Measurements from ENCODE around the gene ZNF763.
A peak's percentile ranks its signal among the peaks of the same experiment; 100 is the strongest.
"Not testable (repeated sequence)": the region's sequence is repeated elsewhere in the genome, so short reads cannot be mapped to it uniquely, and the experiment has no call there.

ZNF763 gene

GRCh38 chr19:11964858-11965645 lies at the start of gene ZNF763:
Gene ZNF763 (plus strand): TSS chr19:11965040. CDS start chr19:11965209, 169 bp downstream.
- DNase-seq (ENCODE audit: low spot score) = peak; percentile 91

GRCh38 chr19:11921852-11922495 lies 42.9 kb upstream of the ZNF763 start:
- no peak for DNase-seq (ENCODE audit: low spot score)

- DNase-seq (ENCODE audit: low spot score) = peak; percentile 91
These were observed 39.8 kb upstream of the ZNF763 start, which contains the start of gene ZNF700 for GRCh38 chr19:11924886-11925650. Gene ZNF700 (plus strand): TSS chr19:11925107. CDS start chr19:11925211, 104 bp downstream.

DNA sequence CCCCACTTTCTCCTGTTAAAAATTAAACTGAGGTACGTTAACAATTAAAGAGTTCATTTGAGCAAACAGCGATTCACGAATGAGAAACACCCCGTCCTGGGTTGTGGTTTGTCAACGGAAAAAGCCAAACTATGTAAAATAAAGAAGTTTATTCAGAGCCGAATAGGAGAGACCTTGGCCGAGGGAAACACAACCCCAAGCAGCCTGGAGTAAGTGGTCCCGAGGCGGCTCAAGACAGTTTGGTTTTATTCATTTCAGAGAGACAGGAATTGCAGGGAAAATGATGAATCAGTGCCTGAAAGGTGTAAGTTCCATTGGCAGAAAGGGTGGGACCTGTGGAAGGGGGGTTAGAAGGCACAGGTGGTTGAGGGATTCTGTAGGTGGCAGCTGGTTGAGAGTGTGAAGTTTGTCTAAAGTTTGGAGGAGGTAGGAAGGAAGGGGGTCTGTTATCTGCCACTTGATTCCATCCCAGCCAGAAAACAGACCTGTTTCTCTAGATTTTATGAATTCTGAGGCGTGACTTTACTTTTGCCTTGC lies 39.1 kb upstream of the ZNF763 start:
- not testable (repeated sequence) for DNase-seq (ENCODE audit: low spot score)

- DNase-seq (ENCODE audit: low spot score) = no peak
These were observed 37.6 kb upstream of the ZNF763 start for GRCh38 chr19:11927227-11927626.

- DNase-seq (ENCODE audit: low spot score) = no peak
These were observed 33.8 kb upstream of the ZNF763 start for GRCh38 chr19:11931051-11931450.

- DNase-seq (ENCODE audit: low spot score) = no peak
These were observed 33.3 kb upstream of the ZNF763 start for GRCh38 chr19:11931513-11931912.

DNA sequence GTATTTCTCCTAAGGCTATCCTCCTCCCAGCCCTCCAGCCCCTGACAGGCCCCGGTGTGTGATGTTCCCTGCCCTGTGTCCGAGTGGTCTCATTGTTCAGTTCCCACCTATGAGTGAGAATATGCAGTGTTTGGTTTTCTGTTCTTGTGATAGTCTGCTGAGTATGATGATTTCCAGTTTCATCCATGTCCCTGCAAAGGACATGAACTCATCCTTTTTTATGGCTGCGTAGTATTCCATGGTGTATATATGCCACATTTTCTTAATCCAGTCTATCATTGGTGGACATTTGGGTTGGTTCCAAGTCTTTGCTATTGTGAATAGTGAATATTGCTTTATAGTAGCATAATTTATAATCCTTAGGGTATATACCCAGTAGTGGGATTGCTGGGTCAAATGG lies 29.0 kb upstream of the ZNF763 start:
- DNase-seq (ENCODE audit: low spot score) = not testable (repeated sequence)

GRCh38 chr19:11938383-11938782 lies 26.5 kb upstream of the ZNF763 start:
- not testable (repeated sequence) for DNase-seq (ENCODE audit: low spot score)

- not testable (repeated sequence) for DNase-seq (ENCODE audit: low spot score)
These were observed 23.4 kb upstream of the ZNF763 start for GRCh38 chr19:11941361-11941887.

DNA sequence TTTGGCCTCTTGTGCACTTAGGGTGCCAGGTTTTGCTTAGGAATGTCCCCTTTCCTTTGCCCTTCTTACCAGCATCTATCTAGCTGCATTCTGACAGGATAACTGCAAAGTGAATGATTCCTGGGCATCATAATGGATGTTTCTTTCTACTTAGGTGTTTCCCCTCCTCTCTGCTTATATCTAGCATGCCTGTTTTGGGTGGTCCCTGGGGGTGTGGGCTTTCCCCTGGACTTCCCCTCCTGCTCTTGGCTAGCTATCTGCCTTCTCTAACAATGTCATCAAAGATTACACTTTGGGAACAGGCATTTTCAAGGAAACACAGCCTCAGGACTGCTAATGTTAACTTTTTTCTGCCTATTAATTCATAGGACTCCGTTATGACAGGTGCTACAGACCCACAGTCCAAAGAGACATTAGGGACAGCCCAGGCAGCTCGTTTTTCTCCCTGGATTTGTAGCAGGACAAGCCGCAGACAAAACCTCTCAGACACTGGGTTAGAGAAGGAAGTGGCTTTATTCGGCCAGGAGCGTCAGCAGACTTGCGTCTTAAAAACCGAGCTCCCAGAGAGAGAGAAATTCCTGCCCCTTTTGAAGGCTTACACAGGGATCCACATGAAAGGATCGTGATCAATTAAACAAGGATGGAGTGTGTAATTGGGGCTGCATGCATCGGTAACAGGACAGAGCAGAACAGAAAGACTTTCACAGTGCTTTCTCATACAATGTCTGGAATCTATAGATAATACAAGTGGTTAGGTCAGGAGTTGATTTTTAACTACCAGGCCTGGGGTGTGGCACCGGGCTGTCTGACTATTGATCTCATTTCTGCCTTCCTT lies 22.6 kb upstream of the ZNF763 start:
- DNase-seq (ENCODE audit: low spot score) = no peak

DNA sequence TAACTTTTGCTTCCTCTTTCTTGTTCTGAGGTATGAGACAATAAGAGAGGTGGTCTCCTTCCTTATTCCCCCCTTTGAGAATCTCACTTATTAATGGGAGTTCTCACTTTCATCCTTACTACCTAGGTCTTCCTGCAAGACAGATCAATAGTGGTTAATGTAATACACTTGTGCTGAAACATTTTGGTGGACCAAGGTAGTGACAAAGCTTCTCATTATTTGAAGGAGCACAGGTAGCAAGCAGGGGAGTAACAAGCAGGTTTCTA lies 22.1 kb upstream of the ZNF763 start:
- no peak for DNase-seq (ENCODE audit: low spot score)

DNA sequence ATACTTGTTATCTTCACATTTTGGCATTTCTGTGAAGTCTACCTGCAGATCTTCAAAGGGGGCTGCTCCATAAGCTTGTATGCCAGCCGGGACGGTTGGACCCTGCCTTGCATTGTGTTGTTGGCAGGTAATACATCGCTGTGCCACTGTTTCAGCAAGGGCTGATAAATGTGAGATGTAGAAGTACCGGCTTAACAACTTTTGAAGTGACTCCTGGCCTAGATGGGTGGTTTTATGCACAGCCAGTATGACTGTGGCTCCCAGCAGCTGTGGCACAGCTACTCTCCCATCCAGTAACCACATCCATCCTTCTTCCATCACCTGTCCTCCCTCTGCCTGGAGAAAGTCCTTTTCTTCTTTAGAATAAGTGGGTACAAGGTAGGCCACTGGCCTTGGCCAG lies 20.2 kb upstream of the ZNF763 start:
- DNase-seq (ENCODE audit: low spot score) = no peak

- no peak for DNase-seq (ENCODE audit: low spot score)
These were observed 16.2 kb upstream of the ZNF763 start for GRCh38 chr19:11948646-11949045.

GRCh38 chr19:11949201-11949600 lies 15.6 kb upstream of the ZNF763 start:
- DNase-seq (ENCODE audit: low spot score) = no peak

DNA sequence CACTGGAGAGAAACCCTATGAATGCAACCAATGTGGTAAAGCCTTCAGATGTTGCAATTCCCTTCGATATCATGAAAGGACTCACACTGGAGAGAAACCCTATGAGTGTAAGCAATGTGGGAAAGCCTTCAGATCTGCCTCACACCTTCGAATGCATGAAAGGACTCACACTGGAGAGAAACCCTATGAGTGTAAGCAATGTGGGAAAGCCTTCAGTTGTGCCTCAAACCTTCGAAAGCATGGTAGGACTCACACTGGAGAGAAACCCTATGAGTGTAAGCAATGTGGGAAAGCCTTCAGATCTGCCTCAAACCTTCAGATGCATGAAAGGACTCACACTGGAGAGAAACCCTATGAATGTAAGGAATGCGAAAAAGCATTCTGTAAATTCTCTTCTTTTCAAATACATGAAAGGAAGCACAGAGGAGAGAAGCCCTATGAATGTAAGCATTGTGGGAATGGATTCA lies 15.2 kb upstream of the ZNF763 start:
- DNase-seq (ENCODE audit: low spot score) = not testable (repeated sequence)

DNA sequence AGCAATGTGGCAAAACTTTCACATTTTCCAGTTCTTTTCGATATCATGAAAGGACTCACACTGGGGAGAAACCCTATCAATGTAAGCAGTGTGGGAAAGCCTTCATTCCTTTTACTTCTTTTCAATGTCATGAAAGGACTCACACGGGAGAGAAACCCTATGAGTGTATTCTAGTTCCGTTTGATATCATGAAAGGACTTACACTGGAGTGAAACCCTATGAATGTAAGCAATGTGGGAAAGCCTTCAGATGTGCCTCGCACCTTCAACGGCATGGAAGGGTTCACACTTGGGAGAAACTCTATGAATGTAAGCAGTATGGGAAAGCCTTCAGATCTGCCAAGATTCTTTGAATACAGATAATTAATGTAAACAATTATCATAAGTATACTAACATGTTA lies 14.5 kb upstream of the ZNF763 start:
- no peak for DNase-seq (ENCODE audit: low spot score)

- DNase-seq (ENCODE audit: low spot score) = peak; percentile 71
These were observed 1.1 kb upstream of the ZNF763 start for GRCh38 chr19:11963566-11964355.

- no peak for DNase-seq (ENCODE audit: low spot score)
These were observed 363 bp upstream of the ZNF763 start for GRCh38 chr19:11964496-11964857.

- no peak for DNase-seq (ENCODE audit: low spot score)
These were observed 5.3 kb downstream of the ZNF763 start for GRCh38 chr19:11970174-11970573.

- DNase-seq (ENCODE audit: low spot score) = no peak
These were observed 6.2 kb downstream of the ZNF763 start for GRCh38 chr19:11971041-11971440.

Data from CD4-positive, alpha-beta T cell treated with Interleukin-6 at 100 ng/mL for 8 hours (primary cell).